ENCODE results near the gene PJVK. TPM values are rescaled to one million over a fixed set of nuclear protein-coding genes. Genes with fewer than 3 reads are reported as not detected.
"Not testable (repeated sequence)": the region's sequence is repeated elsewhere in the genome, so short reads cannot be mapped to it uniquely, and the experiment has no call there.

The PJVK gene
- total RNA-seq, 1 experiment from 2014 or later: 7.4 TPM

DNA sequence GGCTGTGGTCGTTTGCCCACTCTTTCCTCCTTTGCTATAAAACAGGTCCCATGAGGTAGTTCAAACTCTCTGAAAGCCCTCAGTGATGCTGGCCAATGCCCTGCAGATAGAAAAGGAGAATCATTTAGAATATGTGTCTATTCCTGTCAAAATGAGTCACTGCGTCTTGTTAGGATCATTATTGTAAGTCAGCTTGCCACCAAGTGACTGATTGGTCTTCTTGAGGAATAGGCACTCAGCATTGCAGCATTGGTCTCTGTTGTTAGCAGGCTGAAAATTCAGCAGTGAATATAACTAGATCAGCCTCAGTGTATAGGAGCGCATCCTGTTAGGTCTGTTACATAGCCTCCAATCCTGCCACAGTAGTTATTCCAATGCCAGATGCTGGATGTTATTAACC, 29.1 kb upstream of the PJVK start:
- Mint-ChIP-seq H3K27ac (ENCODE audit: low read depth, unreplicated experiment) (no peak overlapping the region), H3K9me3 (ENCODE audit: unreplicated experiment) (peaks cover 8% of the 10 kb centered on the region), H3K4me3 (ENCODE audit: unreplicated experiment) (no peak overlapping the region), H3K27me3 (ENCODE audit: insufficient read depth, unreplicated experiment) (no peaks in the 10 kb centered on the region), H3K4me1 (ENCODE audit: insufficient read depth, unreplicated experiment) (peaks cover 14% of the 10 kb centered on the region), H3K36me3 (ENCODE audit: insufficient read depth, unreplicated experiment) (peaks cover 14% of the 10 kb centered on the region)
- intact Hi-C loops (cut with micrococcal nuclease): no loop called here
- DNase-seq (ENCODE audit: unreplicated experiment): no peak
- CTCF ChIA-PET: interaction anchor here (5.1 kb wide), 1 partner anchor 309 kb away, joined by 67 read pairs; the partner anchor contains the start of gene RBM45
- POLR2A ChIA-PET: no interaction called here
- no TSS peak for BruUV-seq (replicated peaks)
- TF ChIP-seq, protein P1, sequence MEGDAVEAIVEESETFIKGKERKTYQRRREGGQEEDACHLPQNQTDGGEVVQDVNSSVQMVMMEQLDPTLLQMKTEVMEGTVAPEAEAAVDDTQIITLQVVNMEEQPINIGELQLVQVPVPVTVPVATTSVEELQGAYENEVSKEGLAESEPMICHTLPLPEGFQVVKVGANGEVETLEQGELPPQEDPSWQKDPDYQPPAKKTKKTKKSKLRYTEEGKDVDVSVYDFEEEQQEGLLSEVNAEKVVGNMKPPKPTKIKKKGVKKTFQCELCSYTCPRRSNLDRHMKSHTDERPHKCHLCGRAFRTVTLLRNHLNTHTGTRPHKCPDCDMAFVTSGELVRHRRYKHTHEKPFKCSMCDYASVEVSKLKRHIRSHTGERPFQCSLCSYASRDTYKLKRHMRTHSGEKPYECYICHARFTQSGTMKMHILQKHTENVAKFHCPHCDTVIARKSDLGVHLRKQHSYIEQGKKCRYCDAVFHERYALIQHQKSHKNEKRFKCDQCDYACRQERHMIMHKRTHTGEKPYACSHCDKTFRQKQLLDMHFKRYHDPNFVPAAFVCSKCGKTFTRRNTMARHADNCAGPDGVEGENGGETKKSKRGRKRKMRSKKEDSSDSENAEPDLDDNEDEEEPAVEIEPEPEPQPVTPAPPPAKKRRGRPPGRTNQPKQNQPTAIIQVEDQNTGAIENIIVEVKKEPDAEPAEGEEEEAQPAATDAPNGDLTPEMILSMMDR (IDR thresholded peaks at IDR 0.05; ENCODE audit: unreplicated experiment): no peak

DNA sequence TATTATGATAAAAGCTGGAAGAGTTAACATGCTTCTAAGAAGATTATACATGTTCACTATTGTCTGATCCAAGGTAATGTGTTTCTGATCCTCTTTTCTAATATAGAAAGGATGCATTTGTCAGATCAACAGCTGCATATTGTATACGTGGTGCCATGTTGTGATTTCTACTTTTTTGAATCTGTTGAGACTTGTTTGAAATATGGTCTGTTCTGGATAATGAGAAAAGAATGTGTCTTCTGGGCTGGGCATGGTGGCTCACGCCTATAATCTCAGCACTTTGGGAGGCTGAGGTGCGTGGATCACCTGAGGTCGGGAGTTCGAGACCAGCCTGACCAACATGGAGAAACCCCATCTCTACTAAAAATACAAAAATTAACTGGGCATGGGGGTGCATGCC, 27.4 kb upstream of the PJVK start:
- DNase-seq (ENCODE audit: unreplicated experiment); BruUV-seq (replicated peaks); intact Hi-C loops (cut with micrococcal nuclease); H3K27me3 Mint-ChIP-seq (ENCODE audit: insufficient read depth, unreplicated experiment); H3K9me3 Mint-ChIP-seq (ENCODE audit: unreplicated experiment); H3K4me1 Mint-ChIP-seq (ENCODE audit: insufficient read depth, unreplicated experiment); H3K4me3 Mint-ChIP-seq (ENCODE audit: unreplicated experiment); H3K27ac Mint-ChIP-seq (ENCODE audit: low read depth, unreplicated experiment): not testable (repeated sequence)
- POLR2A ChIA-PET: interaction anchor here (1.2 kb wide), 1 partner anchor 26 kb away, joined by 4 read pairs; no protein-coding TSS in a partner anchor
- CTCF ChIA-PET: interaction anchor here (0.7 to 1.4 kb wide), 4 partner anchors 9 to 311 kb away, joined by 3 to 6 read pairs (median 3); partner anchors contain the start of gene RBM45
- peaks cover 28% of the 10 kb centered on the region for H3K36me3 Mint-ChIP-seq (ENCODE audit: insufficient read depth, unreplicated experiment)

DNA sequence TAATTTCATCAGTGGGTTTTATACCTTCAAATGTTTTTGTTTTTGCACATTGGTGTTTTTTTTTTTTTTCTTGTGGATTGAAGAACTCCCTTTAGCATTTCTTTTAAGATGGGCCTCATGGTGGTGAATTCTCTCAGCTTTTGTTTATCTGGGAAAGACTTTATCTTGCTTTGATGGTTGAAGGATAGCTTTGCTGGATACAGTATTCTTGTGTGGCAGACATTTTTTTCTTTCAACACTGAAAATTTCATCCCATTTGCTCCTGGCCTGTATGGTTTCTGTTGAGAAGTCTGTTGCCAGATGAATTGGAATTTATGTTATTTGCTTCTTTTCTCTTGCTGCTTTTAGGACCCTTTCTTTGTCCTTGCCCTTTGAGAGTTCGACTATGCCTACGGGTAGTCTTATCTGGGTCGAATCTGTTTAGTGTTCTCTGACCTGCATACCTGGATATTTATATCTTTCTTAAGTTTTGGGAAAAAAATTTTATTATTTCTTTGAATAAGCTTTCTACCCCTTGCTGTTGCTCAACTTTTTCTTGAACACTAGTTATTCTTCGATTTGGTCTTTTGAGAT, 25.8 kb upstream of the PJVK start:
- Mint-ChIP-seq H3K27me3 (ENCODE audit: insufficient read depth, unreplicated experiment) (no peaks in the 10 kb centered on the region), H3K4me1 (ENCODE audit: insufficient read depth, unreplicated experiment) (no peaks in the 10 kb centered on the region), H3K4me3 (ENCODE audit: unreplicated experiment) (no peak overlapping the region), H3K36me3 (ENCODE audit: insufficient read depth, unreplicated experiment) (peaks cover 28% of the 10 kb centered on the region), H3K9me3 (ENCODE audit: unreplicated experiment) (peaks cover 8% of the 10 kb centered on the region), H3K27ac (ENCODE audit: low read depth, unreplicated experiment) (no peak overlapping the region)
- intact Hi-C loops (cut with micrococcal nuclease): no loop called here
- ChIA-PET POLR2A (interaction anchor here (0.9 to 1.6 kb wide), 2 partner anchors 24 to 26 kb away, joined by 3 to 5 read pairs; partner anchors contain the start of genes PJVK and PRKRA), CTCF (interaction anchor here (0.6 kb wide), 1 partner anchor 33 kb away, joined by 3 read pairs; no protein-coding TSS in a partner anchor)
- TF ChIP-seq, protein P1 (IDR thresholded peaks at IDR 0.05; ENCODE audit: unreplicated experiment): no peak
- no peak for DNase-seq (ENCODE audit: unreplicated experiment)
- BruUV-seq (replicated peaks): no TSS peak

DNA sequence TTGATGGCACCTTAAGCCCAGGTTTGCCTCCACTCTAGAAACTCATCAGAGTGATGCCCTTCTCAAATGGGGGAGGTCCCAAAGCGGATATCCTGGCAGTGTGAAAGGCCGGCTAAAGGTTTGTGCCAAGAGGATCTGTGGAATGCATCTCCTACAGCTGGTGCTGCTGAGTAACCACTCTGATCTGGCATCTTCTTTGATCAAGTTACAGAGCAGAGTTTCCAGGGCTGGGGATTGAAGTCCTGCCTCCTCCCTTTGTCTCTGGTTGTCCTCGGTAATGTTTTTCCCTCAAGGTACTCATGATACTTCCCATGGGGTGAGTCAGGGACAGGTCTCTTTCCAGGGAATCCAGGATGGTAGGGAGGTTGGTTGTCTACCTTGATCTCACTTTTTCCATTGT, 24.8 kb upstream of the PJVK start:
- H3K27ac Mint-ChIP-seq (ENCODE audit: low read depth, unreplicated experiment): no peak overlapping the region
- intact Hi-C loops (cut with micrococcal nuclease): no loop called here

More for the DNA sequence above, 24.8 kb upstream of the PJVK start:
- Mint-ChIP-seq H3K4me1 (ENCODE audit: insufficient read depth, unreplicated experiment) (no peaks in the 10 kb centered on the region), H3K36me3 (ENCODE audit: insufficient read depth, unreplicated experiment) (peaks cover 35% of the 10 kb centered on the region), H3K27me3 (ENCODE audit: insufficient read depth, unreplicated experiment) (no peaks in the 10 kb centered on the region), H3K9me3 (ENCODE audit: unreplicated experiment) (peaks cover 8% of the 10 kb centered on the region), H3K4me3 (ENCODE audit: unreplicated experiment) (no peak overlapping the region)
- TF ChIP-seq, protein P1 (IDR thresholded peaks at IDR 0.05; ENCODE audit: unreplicated experiment): no peak
- no TSS peak for BruUV-seq (replicated peaks)
- POLR2A ChIA-PET: interaction anchor here (1.6 kb wide), 1 partner anchor 25 kb away, joined by 5 read pairs; the partner anchor contains the start of genes PJVK and PRKRA
- CTCF ChIA-PET: no interaction called here
- DNase-seq (ENCODE audit: unreplicated experiment): no peak

Measured in MCF 10A (cell line).